Daoy (cell line): ENCODE results near the gene PTPRM. TPM values are rescaled to one million over a fixed set of nuclear protein-coding genes. Genes with fewer than 3 reads are reported as not detected.
"Not testable (repeated sequence)": the region's sequence is repeated elsewhere in the genome, so short reads cannot be mapped to it uniquely, and the experiment has no call there.

Experiments used
- DNase-seq: peaks from one replicate; pipeline ENCODE4 v3.0.0-alpha.2; 2015; ENCODE audit warnings: low read depth
- total RNA-seq: library from RNA; depleted of rRNA; stranded (reverse); fragments of >200 nt; shearing (Covaris generic); gene quantifications from 2 replicates; pipeline ENCODE4 v1.2.3, GENCODE V29; 2014

Gene PTPRM
- total RNA-seq, 1 experiment from 2014 or later: 13.0 TPM

GRCh38 chr18:7727361-7728076 lies 160.4 kb downstream of the PTPRM start:
- DNase-seq: no peak

- no peak for DNase-seq
Measured at GRCh38 chr18:7728297-7728696, 161.2 kb downstream of the PTPRM start.

GRCh38 chr18:7729868-7730267 lies 162.8 kb downstream of the PTPRM start:
- no peak for DNase-seq

DNA sequence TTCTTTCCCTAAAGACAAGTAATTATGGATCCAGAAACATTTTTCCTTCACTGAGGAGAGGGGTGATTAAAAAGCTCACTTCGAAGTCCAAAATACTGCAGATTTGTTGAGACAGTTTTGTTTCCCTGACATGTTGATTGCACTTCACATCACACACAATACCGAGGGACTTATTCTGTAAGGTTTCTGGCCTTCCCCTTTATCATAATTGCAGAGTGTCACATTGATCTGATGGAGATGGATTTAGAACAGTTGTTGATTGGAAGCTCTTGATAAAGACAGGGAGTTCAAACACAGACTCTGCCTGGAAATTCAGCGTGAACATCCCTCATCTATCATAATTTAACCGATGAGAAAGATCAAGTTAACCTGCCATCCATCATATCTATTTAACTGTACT lies 163.6 kb downstream of the PTPRM start:
- no peak for DNase-seq

GRCh38 chr18:7733642-7734041 lies 166.5 kb downstream of the PTPRM start:
- no peak for DNase-seq

DNA sequence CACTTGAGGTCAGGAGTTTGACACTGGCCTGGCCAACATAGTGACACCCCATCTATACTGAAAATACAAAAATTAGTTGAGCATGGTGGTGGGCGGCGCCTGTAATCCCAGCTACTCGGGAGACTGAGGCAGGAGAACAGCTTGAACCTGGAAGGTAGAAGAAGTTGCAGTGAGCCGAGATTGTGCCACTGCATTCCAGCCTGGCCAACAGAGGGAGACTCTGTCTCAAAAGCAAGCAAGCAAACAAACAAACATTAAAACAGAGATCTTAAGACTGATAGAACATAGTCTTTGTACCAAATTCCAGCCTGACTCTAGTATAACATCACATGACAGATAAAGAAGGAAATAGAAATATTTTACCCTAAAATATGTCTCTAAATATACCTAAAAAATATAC lies 168.1 kb downstream of the PTPRM start:
- no peak for DNase-seq

GRCh38 chr18:7735626-7736175 lies 168.6 kb downstream of the PTPRM start:
- DNase-seq: no peak

GRCh38 chr18:7736526-7736925 lies 169.4 kb downstream of the PTPRM start:
- DNase-seq: not testable (repeated sequence)

- no peak for DNase-seq
Measured at GRCh38 chr18:7737550-7737949, 170.4 kb downstream of the PTPRM start.

GRCh38 chr18:7740821-7741220 lies 173.7 kb downstream of the PTPRM start:
- no peak for DNase-seq

DNA sequence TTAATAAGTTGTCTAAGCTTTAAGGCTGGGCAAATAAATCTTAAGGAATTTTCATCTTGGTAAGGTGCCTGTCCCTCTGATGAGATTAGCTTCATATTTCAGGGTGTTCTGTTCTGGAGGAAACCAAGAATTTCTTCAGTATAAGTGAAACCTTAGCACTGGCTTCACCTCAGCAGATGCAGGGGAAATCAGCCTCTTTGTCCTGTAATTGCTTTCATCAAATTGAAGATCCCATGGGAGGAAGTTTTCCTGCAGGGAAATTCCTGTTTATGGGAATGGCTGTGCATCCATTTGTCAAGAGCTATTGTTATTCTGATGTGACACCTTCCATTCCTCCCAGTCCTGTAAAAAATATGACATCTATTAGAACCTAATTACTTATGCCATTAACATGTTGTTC lies 174.5 kb downstream of the PTPRM start:
- no peak for DNase-seq

DNA sequence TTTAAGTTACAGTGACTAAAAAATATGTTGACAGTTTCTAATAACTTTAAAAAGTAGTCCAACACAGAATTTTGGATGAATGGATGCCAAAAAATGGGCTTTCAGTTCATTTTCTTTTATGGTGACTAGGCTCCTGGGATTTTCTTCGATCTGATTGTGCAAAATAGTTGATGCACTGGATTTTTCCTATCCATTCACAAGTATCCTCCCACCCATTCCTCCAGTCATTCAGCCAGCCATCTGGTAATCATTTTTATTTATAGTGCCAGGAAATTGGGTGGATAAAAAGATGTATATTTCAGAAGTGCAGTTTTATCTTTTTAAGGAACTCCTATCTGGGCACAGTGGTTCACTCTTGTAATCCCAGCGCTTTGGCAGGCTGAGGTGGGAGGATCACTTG lies 175.1 kb downstream of the PTPRM start:
- DNase-seq: no peak

GRCh38 chr18:7743256-7743655 lies 176.1 kb downstream of the PTPRM start:
- no peak for DNase-seq

DNA sequence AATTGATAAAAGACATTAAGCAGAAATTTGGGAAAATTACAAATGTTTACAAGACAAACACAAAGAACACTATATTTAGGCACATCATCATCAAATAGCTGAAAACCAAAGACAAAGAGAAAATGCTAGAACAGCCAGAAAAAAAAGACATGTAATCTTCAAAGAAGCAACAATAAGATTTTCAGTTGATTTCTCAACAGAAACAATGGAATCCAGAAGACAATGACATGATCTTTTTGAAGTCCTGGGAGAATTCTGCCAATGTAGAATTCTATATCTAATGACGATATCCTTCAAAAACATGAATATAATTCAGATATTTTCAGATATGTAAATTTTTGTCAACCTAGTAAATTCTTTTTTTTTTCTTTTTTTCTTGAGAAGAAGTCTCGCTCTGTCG lies 179.0 kb downstream of the PTPRM start:
- DNase-seq: no peak

DNA sequence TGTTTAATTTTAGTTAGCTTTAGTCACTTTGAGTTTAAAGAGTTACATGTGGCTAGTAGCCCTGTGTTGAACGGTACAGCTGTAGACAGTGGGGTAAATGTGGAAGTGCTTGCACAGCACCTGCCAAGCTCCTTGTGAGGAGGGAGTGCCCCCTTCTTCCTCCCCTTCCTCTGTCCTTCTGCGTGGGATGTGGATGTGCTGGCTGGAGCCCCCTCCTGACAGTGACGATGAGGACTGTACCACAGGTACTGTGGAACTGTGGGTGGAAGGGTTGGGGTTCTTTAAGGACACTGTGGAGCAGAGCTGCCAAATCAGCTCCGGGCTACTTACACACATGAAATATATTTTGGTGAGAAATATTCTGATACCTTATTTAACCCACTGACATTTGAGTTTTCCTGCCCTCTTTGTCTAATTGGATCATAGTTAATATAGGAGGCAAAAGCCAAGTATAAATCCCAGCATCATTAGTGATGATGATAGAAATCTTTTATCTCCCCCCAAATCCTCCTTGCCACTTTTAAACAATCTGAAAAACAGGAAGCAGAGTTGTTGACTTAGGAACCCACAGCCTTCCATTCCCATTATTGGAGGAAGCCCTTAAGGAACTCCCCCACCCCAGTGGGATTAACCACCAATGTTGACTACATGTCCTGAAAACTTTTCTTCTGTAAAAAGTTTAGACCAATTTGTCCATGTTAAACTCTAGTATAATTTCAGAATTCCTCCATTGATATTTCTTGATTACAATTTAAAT lies 181.3 kb downstream of the PTPRM start:
- no peak for DNase-seq

DNA sequence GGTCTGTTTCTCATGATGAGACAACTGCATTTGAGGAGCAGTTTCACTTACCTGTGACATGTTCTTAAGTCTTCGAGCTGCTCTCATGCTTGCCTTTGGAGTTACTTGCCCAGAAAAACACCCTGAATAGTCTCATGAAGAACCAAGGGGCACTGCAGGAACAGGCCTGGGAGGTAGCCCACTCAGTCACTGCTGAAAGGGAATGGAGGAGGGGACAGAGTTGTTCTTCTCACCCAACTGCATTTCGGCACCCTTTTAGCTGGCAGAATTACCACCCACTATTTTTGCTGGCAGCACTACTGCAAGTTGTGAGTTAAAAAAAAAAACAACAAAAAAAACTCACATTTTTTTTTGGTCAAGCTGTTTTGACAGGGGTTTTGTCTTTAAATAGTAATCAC lies 181.9 kb downstream of the PTPRM start:
- DNase-seq: no peak

DNA sequence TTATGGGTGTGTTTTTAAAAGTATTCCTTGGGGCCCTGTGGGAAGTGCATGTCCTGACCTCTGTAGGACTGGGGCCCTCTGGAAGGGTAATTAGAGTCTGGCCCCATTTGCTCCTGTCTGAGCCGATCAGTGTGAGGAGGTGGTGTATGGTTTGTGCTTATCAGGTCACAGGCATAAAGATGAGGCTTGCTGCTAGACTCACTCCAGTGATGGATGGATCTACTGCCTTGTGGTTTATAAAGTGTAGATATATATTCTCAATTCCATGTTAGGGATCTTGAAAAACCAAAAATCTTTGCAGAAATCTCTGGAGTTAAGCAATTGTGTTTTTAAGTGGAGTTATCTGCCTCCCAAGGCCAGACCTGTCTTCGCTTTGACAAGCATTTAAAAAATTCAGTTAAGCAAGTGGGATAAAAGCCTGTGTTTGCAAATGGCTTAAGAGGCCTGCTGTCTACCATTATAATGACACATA lies 182.4 kb downstream of the PTPRM start:
- DNase-seq: no peak

DNA sequence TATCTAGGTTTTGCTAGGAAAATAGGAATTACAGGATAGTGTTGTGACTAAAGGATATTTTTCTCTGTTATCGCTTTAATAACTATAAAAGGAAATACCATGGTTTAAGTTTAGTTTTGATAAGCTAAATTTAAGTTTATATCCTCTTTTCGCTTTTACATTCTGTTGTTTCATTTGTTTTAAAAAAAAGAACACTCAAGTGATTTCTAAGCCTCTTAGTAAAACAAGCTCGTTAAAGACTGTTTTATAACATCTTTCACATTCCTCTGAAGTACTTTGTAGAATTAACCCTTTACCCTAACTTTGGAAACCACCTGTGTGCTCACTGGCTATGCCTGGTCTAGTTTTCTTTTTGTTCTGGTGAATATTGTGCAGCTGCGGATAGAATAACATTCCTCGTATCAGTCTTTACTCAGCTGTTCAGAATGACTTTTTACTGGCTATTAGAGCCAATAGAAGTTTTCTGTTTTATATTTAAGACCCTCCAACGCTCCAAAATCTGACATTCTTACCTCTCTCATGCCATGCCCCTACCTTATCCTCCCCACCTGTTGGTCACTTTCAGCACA lies 183.1 kb downstream of the PTPRM start:
- no peak for DNase-seq

- DNase-seq: no peak
Measured at GRCh38 chr18:7750966-7751365, 183.8 kb downstream of the PTPRM start.

GRCh38 chr18:7754258-7754657 lies 187.1 kb downstream of the PTPRM start:
- no peak for DNase-seq

DNA sequence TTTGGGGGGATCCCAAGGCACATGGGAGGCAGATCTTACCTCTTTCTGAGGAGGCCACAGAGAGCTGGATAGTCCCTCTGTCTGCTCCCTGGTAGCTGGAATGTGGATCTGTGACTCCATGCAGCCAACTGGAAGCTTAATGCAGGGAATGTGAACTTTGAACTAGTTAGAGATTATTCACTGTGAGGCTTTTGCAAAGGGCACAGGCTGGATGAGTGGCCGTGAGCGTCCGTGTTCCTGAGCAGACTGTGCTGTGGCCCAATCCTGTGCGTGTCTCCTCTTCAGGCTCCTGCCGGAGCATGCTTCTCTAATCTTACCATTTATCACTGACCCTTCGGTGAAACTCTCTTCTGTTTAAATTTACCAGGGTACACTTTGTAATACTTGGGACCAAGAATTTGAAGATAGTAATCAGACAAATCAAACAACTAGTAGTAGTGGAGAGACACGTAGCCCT lies 187.6 kb downstream of the PTPRM start:
- DNase-seq: no peak

DNA sequence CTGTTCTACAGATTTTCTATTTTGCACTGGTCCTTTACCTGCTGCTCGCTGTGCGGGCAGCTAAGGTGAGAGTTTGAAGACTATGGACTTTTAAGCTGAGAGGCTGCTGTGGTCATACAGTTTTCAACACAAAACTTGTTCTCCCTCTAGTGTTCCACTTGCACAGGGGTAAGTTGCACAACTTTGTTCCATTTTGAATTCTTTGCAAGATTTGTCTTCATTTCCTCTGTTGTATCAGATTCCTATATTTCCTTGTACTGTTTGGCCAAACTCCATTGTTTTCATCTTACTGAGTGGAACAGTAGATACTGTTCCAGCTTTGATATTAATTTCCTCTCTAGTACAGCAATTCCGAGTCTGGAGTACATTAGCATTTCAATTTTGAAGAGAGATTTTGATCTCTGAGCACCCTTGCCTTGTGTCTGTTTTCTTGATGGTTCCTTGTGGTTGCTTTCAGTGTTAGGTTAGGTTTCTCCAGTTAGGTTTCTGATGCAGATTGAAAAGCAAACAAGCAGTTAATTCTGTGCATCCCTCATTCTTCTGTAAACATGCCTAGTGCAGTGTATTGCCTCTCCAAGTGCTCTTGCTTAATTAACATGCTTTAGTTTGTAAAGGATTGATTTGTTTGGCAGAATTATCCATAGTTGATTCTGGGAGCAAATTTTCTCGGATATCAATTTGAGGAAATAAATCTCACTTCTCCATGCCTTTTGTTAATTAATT lies 188.8 kb downstream of the PTPRM start:
- DNase-seq: no peak
